GM18907 (cell line): ENCODE measurements around the gene PKD1L1.
A peak's percentile ranks its signal among the peaks of the same experiment; 100 is the strongest.
"Not testable (repeated sequence)": the region's sequence is repeated elsewhere in the genome, so short reads cannot be mapped to it uniquely, and the experiment has no call there.

Experiments
- ATAC-seq: cut with Tn5 transposase; IDR thresholded peaks from one replicate; pipeline ENCODE4 v1.9.1; 2021; ENCODE audit warnings: mild to moderate bottlenecking, moderate library complexity; ENCODE audit not compliant: unreplicated experiment

Gene PKD1L1

DNA sequence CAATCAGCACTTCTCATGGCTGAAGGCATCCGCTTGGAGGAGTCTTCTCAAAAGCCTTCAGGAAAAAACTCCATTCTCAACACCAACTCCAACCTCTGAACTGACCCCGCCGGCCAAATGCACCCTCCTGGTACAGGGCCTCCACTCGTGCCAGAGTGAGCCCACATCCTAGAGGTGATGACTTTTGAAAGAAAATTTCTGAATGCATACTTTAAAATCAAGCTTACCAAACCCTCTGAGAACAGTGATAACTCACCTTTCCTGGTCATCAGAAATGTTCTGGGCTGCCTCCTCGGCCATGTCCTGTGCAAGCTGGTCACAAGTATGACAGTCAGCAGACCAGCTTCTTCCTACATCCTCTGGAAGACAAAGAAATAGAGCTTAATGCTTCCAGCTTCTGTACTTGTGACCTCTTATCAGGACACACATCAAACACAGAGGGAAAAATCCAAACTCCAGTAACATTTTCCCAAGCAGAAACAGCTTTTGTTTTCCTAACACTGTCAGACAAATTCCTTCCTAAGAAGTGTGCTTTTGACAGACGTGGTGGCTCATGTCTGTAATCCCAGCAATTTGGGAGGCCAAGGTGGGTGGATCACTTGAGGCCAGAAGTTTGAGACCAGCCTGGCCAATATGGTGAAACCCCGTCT lies at the start of gene PKD1L1:
Gene PKD1L1, minus strand, starts transcription at position 326 of the 650 bp plus-strand sequence. Its CDS starts 26 bp downstream, at position 300.
- ATAC-seq: no peak

DNA sequence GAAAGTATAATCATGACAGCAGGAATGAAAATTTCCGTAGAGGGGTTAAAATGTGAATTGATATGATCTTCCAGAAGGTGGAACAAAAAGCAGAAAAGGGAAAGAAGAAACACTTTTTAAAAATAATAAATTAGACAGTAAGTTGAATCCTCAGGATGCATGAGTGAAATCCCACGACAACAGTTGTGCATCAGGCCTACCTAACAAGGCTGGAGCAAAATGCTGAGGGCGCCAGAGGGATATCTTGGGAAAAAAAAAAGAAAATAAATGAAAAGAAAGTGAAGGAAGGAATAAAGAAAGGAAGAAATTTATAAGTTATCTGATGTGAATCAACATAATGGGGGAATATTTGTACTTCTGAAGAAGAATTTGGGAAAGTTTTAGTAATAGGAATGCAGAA lies 44.2 kb upstream of the PKD1L1 start:
- no peak for ATAC-seq

GRCh38 chr7:47991741-47992311 lies 43.6 kb upstream of the PKD1L1 start:
- ATAC-seq: peak; percentile 99

DNA sequence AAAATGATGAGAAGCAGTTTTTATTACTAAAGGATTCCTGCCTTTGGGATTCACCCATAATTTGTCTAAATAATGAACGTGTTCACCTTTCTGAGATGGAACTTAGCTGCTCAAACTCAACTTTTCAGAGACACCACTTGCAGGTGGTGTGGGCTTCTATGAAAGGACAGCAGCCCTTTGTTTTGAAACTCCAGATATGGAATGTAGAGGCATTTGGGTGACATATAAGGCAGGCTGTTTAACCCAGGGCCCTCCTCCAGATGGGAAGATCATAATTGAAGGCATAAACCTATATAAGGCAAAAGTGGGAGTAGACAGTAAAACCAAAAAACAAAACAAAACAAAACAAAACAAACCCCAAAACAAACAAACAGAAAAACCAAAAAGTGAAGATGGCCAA lies 43.0 kb upstream of the PKD1L1 start:
- no peak for ATAC-seq

- ATAC-seq: no peak
Observed at GRCh38 chr7:47990592-47990991, 42.3 kb upstream of the PKD1L1 start.

- not testable (repeated sequence) for ATAC-seq
Observed at GRCh38 chr7:47989607-47990400, 41.5 kb upstream of the PKD1L1 start.

DNA sequence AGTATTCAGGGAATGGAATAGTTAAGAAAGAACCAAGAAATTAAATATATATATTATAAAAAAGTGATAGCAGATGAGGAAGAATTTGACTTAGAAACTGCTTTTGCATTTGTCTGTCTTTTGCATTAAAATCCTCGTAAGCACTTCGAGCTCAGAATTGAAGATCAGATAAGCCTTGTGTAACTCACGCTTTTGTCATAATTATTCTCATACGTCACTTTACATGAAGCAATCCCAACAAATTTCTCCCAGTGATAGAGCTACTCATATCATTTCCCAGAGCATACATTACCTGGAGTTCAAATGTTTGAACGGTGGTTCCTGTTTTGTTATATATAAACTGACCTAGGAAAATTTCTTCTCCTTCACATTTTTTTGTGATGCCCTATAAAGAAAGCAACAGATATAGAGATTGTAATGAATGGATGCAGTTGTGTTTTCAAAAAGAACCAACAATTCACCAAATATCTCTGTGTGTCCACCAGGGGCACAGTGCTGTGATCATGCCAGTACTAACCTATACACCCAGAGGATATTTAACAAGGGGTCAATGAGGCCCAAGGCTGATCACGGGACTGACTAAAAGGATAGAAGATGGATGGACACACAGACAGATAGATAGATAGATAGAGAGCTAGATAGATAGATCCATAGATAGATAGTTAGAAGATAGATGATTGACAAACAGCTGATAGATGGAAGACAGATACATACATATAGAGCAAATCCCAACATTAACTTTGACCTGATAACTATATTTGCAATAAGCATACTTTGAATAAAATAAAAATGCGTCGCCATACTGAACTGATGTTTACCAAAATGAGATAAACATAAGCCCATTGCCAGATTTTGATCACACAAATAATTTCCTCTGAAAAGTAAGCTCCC lies 40.5 kb upstream of the PKD1L1 start:
- ATAC-seq: no peak

- no peak for ATAC-seq
Observed at GRCh38 chr7:47982610-47983009, 34.3 kb upstream of the PKD1L1 start.

- ATAC-seq: not testable (repeated sequence)
Observed at GRCh38 chr7:47980648-47981047, 32.4 kb upstream of the PKD1L1 start.

GRCh38 chr7:47979832-47980181 lies 31.5 kb upstream of the PKD1L1 start:
- ATAC-seq: no peak

- peak; percentile 99 for ATAC-seq
Observed at GRCh38 chr7:47979145-47979831, 31.0 kb upstream of the PKD1L1 start, which contains the start of gene HUS1. TSS of gene HUS1 (minus strand) at chr7:47979615. CDS start at chr7:47979519, 96 bp downstream.

GRCh38 chr7:47978790-47979144 lies 30.5 kb upstream of the PKD1L1 start:
- ATAC-seq: no peak

DNA sequence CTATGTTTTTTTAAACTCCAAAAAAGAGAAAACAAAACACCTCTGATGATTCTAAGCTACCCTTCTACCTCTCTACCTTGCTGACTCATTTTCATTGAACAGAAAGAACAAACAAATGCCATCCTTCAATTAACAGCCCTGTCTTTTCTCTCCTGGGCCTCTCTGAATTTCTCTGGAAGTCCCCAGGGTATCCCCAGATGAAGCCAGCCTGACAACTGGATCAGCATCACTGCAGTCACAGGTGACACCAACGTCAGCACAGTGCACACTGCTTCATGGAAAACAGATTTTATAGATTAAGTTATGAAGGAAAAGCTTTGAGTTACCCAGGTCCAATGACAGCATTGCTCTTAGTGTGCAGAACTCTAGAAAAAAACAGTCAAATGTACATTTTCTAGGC lies 25.5 kb upstream of the PKD1L1 start:
- peak; percentile 48 for ATAC-seq

- no peak for ATAC-seq
Observed at GRCh38 chr7:47970761-47971160, 22.5 kb upstream of the PKD1L1 start.

DNA sequence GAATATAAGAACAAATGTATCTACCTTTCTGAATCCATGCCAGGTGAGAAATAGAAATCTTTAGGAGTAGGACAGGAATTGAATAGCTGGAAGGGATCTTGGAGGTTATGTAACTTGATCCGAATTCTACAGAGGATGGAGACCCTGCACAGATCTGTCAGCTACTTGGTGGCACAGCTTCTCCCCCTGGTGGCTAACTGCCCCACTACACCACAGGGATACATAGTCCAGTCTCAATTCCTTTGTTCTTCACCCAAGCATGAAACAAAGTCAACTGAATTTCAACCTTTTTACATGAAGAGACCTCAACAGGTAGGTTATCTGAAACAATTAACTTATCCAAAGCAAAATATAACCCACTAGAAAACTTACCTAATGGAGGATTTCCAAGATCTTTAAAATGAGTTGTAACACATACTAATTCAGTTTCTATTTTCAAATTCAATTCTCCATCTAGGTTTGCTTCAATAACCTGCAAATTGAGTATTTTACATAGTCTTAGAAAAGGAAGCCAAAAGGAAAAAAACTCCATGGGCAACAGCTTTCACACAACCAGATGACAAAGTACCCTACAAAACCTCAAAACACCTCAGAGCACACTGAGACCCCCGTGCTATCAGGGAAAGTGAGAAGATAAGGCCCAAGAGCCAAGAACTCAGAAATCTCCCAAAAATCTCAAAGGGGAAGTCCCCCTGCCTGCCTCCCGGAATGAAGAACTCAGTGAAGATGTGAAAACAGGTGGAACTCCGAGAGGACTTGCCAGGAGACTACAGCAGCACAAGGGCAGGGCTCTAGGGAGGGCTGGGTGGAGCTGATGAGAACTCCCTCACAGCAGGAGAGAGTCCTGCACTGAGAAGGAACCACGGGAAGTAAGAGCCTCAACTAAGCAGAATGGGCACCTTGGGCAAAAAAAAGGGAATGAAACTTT lies 20.8 kb upstream of the PKD1L1 start:
- ATAC-seq: peak; percentile 82

- ATAC-seq: no peak
Observed at GRCh38 chr7:47967708-47968107, 19.4 kb upstream of the PKD1L1 start.

GRCh38 chr7:47967123-47967522 lies 18.9 kb upstream of the PKD1L1 start:
- no peak for ATAC-seq

DNA sequence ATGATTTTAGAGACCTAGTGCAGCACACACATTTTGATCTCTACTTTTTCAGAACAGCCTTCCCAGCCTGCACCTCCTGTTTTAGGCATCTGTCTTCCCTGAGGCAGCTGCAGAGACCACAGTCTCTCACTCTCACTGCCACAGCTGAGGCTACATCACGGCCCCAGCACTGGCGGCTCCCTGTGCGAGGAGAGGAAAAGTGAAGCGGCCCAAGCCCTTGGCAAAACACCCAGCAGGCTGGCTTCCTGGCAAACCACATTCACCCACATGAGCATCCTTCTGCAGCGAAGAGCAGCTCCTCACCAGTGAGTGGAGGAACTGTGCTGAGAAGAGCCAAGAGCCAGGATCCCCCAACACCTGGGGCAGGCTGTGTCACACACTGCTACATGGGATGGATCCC lies 17.2 kb upstream of the PKD1L1 start:
- ATAC-seq: no peak

- no peak for ATAC-seq
Observed at GRCh38 chr7:47962262-47962661, 14.0 kb upstream of the PKD1L1 start.
